SK-N-SH treated with all-trans-retinoic acid at 6 μM for 48 hours (cell line): ENCODE measurements around the gene CACNB2.
"Not testable (repeated sequence)": the region's sequence is repeated elsewhere in the genome, so short reads cannot be mapped to it uniquely, and the experiment has no call there.

Source experiments
- ATAC-seq: fragments of 200-7000 bp; cut with Tn5 transposase; 3 replicates; pipeline ENCODE4 v1.9.1; 2020; ENCODE audit warnings: mild to moderate bottlenecking, moderate library complexity
- ARNTL ChIP-seq: fragments of 450-650 bp; formaldehyde crosslinking; IDR thresholded peaks from 2 replicates; pipeline ENCODE4 v1.5.0; 2020; ENCODE audit warnings: low read depth, mild to moderate bottlenecking, moderate library complexity, borderline replicate concordance
- BACH2 ChIP-seq: fragments of 250-450 bp; sonication (Bioruptor Pico); IDR thresholded peaks from 2 replicates; pipeline ENCODE4 v1.9.0; 2021; ENCODE audit warnings: mild to moderate bottlenecking, borderline replicate concordance
- CREB5 ChIP-seq: fragments of 250-450 bp; sonication (Bioruptor Pico); IDR thresholded peaks from 2 replicates; pipeline ENCODE4 v1.5.1; 2020; ENCODE audit warnings: low read depth, mild to moderate bottlenecking, moderate library complexity
- CSDC2 ChIP-seq: fragments of 250-450 bp; sonication (Bioruptor Pico); IDR thresholded peaks from 2 replicates; pipeline ENCODE4 v1.5.0; 2020; ENCODE audit warnings: mild to moderate bottlenecking, moderate library complexity
- GLIS3 ChIP-seq: fragments of 250-450 bp; sonication (Bioruptor Pico); IDR thresholded peaks from 2 replicates; pipeline ENCODE4 v1.5.0; 2020; ENCODE audit warnings: mild to moderate bottlenecking, moderate library complexity
- ISL1 ChIP-seq: fragments of 250-450 bp; sonication (Bioruptor Pico); IDR thresholded peaks from 2 replicates; pipeline ENCODE4 v2.1.2; 2022; ENCODE audit warnings: mild to moderate bottlenecking, moderate library complexity
- OSR1 ChIP-seq: fragments of 250-450 bp; sonication (Bioruptor Pico); IDR thresholded peaks from 2 replicates; pipeline ENCODE4 v1.8.0; 2022; ENCODE audit warnings: moderate library complexity, mild to moderate bottlenecking, inconsistent platforms
- RARB ChIP-seq: fragments of 250-450 bp; sonication (Bioruptor Pico); IDR thresholded peaks from 2 replicates; pipeline ENCODE4 v1.8.0; 2021; ENCODE audit warnings: mild to moderate bottlenecking, moderate library complexity
- SNAI2 ChIP-seq: fragments of 250-450 bp; sonication (Bioruptor Pico); IDR thresholded peaks from 2 replicates; pipeline ENCODE4 v1.5.0; 2020; ENCODE audit warnings: mild to moderate bottlenecking, moderate library complexity
- ZFP3 ChIP-seq: fragments of 250-450 bp; sonication (Bioruptor Pico); IDR thresholded peaks from 2 replicates; pipeline ENCODE4 v1.5.0; 2020; ENCODE audit warnings: mild to moderate bottlenecking, moderate library complexity
- ZFP30 ChIP-seq: fragments of 450-650 bp; formaldehyde crosslinking; IDR thresholded peaks from 2 replicates; pipeline ENCODE4 v1.5.0; 2022; ENCODE audit warnings: mild to moderate bottlenecking, moderate library complexity
- ZNF565 ChIP-seq: fragments of 450-650 bp; formaldehyde crosslinking; conservative IDR thresholded peaks from 2 replicates; pipeline ENCODE4 v1.5.0; 2020; ENCODE audit warnings: low read depth, mild to moderate bottlenecking, moderate library complexity
- ZNF8 ChIP-seq: fragments of 450-650 bp; formaldehyde crosslinking; IDR thresholded peaks from 2 replicates; pipeline ENCODE4 v1.5.0; 2020; ENCODE audit warnings: mild to moderate bottlenecking, moderate library complexity
- TF ChIP-seq, protein P1 (sequence below): fragments of 250-450 bp; sonication (Bioruptor Pico); IDR thresholded peaks from 2 replicates; pipeline ENCODE4 v1.5.1; 2021; ENCODE audit warnings: mild to moderate bottlenecking, moderate library complexity

The CACNB2 gene

GRCh38 chr10:18582803-18583202 lies 442.6 kb downstream of the CACNB2 start:
- peak; percentile 75 for ATAC-seq
- TF ChIP-seq CSDC2, result peak; percentile 58; the same call in 1 of the 2 replicates
- no peak for TF ChIP-seq SNAI2
- TF ChIP-seq RARB, result no peak

DNA sequence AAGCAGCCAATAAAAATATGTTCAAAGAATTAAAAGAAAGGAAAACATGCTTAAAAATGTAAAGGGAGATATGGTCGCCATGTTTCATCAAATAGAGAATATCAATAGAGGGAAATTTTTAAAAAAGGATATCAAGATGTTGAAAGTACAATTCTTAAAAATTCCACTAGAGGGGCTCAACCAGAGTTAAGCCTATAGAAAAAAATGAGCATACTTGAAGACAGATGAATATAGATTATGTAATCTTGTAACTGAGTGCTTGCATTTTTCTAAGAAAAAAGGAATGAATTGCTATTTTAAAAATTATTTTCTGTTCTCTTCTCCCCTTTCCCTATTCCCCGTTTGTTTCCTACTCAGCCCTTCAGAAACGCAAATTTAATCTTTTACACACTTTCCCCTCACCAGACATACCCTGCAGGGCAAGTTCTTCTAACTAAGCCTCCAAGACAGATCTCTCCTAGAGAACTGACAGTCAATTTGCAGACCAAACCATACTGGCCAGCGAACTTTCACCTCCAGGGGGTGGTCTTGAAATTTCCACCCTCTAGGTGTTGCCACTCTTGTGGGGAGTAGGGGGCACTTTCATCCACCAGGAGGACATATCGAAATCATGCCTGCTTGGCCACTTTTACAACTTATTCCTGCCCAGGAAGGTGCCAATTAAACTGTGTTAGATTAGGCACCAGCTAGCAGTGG lies 443.5 kb downstream of the CACNB2 start:
- TF ChIP-seq ZNF8 (CRISPR knock-in tag), result no peak
- TF ChIP-seq ISL1 (CRISPR knock-in tag), result no peak
- no peak for TF ChIP-seq ARNTL (CRISPR knock-in tag)
- TF ChIP-seq ZFP30, result no peak
- no peak for TF ChIP-seq ZNF565
- no peak for TF ChIP-seq OSR1 (CRISPR knock-in tag)
- no peak for TF ChIP-seq CREB5 (CRISPR knock-in tag)
- no peak for TF ChIP-seq GLIS3 (CRISPR knock-in tag)
- TF ChIP-seq RARB, result no peak
- TF ChIP-seq BACH2, result no peak
- TF ChIP-seq, protein P1, sequence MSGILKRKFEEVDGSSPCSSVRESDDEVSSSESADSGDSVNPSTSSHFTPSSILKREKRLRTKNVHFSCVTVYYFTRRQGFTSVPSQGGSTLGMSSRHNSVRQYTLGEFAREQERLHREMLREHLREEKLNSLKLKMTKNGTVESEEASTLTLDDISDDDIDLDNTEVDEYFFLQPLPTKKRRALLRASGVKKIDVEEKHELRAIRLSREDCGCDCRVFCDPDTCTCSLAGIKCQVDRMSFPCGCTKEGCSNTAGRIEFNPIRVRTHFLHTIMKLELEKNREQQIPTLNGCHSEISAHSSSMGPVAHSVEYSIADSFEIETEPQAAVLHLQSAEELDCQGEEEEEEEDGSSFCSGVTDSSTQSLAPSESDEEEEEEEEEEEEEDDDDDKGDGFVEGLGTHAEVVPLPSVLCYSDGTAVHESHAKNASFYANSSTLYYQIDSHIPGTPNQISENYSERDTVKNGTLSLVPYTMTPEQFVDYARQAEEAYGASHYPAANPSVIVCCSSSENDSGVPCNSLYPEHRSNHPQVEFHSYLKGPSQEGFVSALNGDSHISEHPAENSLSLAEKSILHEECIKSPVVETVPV, result no peak
- no peak for TF ChIP-seq ZFP3
- no peak for TF ChIP-seq CSDC2
- no peak for ATAC-seq

GRCh38 chr10:18586637-18587036 lies 446.4 kb downstream of the CACNB2 start:
- ATAC-seq, result not testable (repeated sequence)

- not testable (repeated sequence) for ATAC-seq
Measured at GRCh38 chr10:18591141-18591540, 450.9 kb downstream of the CACNB2 start.
